Erythroblast (primary cell): ENCODE measurements around the gene DVL2.

Experiments used
- GATA1 ChIP-seq: IDR thresholded peaks from 2 replicates; pipeline ENCODE4 v1.6.1; 2011; ENCODE audit warnings: low read depth, mild to moderate bottlenecking, control low read depth, low read length, moderate library complexity
- POLR2A ChIP-seq: IDR thresholded peaks from 2 replicates; pipeline ENCODE4 v1.6.1; 2011; ENCODE audit warnings: mild to moderate bottlenecking, low read length

- no peak for TF ChIP-seq POLR2A
- TF ChIP-seq GATA1: no peak
Observed at GRCh38 chr17:7281953-7282751, 47.8 kb upstream of the DVL2 start.
